ENCODE results near the gene ACTL9. TPM values are rescaled to one million over a fixed set of nuclear protein-coding genes. Genes with fewer than 3 reads are reported as not detected.

Gene ACTL9
- total and polyA plus RNA-seq, 10 donors, result not detected

DNA sequence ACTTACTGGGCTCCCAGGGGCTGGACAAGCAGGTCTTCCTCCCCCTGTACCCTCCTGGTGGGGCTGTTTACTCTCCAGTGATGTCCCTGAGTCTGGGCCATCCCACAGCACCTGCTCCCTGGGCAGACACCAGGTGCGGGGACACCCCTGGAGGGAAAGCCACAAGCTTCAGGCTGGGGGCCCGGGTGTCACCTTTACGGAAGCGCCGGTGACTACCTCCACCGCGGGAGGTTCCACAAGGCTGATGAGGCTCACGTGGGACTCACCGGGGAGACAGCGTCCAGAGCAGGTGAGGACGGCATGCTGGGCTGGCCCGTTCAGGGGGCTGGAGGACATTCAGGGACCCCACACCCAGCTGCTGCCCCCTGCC is 43.3 kb downstream of the ACTL9 start:
- DNase-seq, result no peak
- Histone ChIP-seq H3K4me3 (no peak overlapping the region), H3K4me1 (peaks cover 3 to 23% (median 14%) of the 10 kb centered on the region in 6 donors), H3K27me3 (replicated peaks in 1 of 7) (peaks cover 0 to 29% (median 0%) of the 10 kb centered on the region in 7 donors), H3K9me3 (no peaks in the 10 kb centered on the region), H3K27ac (no peak overlapping the region), H3K36me3 (no peaks in the 10 kb centered on the region)
- 35 to 53% (median 42%) methylated on average over 1 to 12 of the region's 12 CpGs for WGBS, 5 donors
- TF ChIP-seq, protein P1, sequence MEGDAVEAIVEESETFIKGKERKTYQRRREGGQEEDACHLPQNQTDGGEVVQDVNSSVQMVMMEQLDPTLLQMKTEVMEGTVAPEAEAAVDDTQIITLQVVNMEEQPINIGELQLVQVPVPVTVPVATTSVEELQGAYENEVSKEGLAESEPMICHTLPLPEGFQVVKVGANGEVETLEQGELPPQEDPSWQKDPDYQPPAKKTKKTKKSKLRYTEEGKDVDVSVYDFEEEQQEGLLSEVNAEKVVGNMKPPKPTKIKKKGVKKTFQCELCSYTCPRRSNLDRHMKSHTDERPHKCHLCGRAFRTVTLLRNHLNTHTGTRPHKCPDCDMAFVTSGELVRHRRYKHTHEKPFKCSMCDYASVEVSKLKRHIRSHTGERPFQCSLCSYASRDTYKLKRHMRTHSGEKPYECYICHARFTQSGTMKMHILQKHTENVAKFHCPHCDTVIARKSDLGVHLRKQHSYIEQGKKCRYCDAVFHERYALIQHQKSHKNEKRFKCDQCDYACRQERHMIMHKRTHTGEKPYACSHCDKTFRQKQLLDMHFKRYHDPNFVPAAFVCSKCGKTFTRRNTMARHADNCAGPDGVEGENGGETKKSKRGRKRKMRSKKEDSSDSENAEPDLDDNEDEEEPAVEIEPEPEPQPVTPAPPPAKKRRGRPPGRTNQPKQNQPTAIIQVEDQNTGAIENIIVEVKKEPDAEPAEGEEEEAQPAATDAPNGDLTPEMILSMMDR (IDR thresholded peaks at IDR 0.05 in 8 of 11, conservative IDR thresholded peaks at IDR 0.05 in 3 of 11), result no peak
- TF ChIP-seq POLR2AphosphoS5 (IDR thresholded peaks at IDR 0.05) (no peak), POLR2A (IDR thresholded peaks at IDR 0.05) (no peak)
- intact Hi-C loops (cut with DNase I; ENCODE audit: low total_unique reads), result loop anchor here (5.0 kb wide), 2 partner anchors 37 to 422 kb away; no protein-coding TSS in a partner anchor

DNA sequence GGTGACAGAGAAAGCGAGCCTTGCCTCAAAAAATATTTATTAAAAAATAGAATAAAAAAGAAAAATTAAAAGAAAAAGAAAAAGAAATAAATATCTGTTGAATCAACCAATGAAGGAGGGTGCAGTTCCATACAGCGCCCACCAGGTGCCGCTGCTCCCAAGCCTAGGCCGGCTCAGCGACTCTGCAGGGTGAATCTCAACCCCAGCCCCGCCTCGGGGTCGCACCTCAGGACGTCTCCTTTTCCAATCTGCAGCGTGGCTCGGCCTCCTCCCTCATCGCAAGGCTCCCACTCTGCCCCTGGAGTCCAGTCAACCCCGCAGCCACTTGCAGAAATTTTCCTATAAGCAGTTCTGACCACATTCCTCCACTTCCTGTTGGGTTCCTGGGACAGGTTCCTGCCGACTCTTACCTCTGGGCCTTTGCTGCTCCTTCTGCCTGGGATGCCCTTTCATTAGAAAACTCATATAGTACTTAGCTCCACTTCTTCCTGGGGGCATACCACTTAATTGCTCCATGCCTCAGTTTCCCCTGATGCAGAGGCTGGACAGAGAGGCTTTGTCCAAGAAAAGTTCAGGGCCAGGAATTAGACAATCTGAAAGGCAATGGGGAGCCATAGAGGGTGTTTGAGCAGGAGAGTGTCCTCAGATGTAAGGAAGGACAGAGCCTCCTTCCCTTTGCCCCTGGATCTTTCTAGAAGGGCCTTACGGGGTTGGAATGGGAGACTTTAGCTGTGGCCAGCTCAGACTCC is 43.8 kb downstream of the ACTL9 start:
- Histone ChIP-seq H3K27ac (no peak overlapping the region), H3K4me3 (peak overlapping the region in 2 of 8 donors; percentile 24 to 53), H3K9me3 (no peaks in the 10 kb centered on the region), H3K27me3 (replicated peaks in 1 of 7) (peaks cover 0 to 26% (median 0%) of the 10 kb centered on the region in 7 donors), H3K36me3 (no peaks in the 10 kb centered on the region), H3K4me1 (peaks cover 3 to 29% (median 15%) of the 10 kb centered on the region in 6 donors)
- WGBS, 5 donors, result 4 to 6% (median 5%) methylated on average over 15 of the region's 15 CpGs
- intact Hi-C loops (cut with DNase I; ENCODE audit: low total_unique reads), result loop anchor here (5.0 kb wide), 2 partner anchors 38 to 423 kb away; no protein-coding TSS in a partner anchor
- TF ChIP-seq, protein P1 (IDR thresholded peaks at IDR 0.05 in 8 of 11, conservative IDR thresholded peaks at IDR 0.05 in 3 of 11), result peak; percentile 75 to 99 (median 94)
- peak in 1 of 3 donors; percentile 10 for TF ChIP-seq POLR2AphosphoS5 (IDR thresholded peaks at IDR 0.05)
- no peak for TF ChIP-seq POLR2A (IDR thresholded peaks at IDR 0.05)
- peak; percentile 90 for DNase-seq

DNA sequence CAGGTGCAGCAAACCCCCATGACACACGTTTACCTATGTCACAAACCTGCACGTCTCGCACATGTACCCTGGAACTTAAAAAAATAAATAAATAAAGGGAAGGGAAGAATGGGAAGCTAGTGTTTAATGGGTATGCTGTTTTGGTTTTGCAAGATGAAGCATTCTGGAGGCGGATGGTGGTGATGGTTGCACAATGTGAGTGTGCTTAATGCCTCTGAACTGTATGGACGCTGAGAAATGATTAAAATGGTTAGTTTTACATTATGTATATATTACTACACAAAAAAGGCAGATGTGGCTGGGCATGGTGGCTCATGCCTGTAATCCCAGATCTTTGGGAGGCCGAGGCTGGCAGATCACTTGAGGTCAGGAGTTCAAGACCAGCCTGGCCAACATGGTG is 50.4 kb downstream of the ACTL9 start:
- Histone ChIP-seq H3K27ac (peak overlapping the region in 4 of 8 donors; percentile 5 to 62 (median 39)), H3K27me3 (replicated peaks in 1 of 7) (peaks cover 0 to 27% (median 0%) of the 10 kb centered on the region in 7 donors), H3K4me1 (peaks cover 0 to 48% (median 10%) of the 10 kb centered on the region in 6 donors), H3K36me3 (no peaks in the 10 kb centered on the region), H3K4me3 (no peak overlapping the region), H3K9me3 (no peaks in the 10 kb centered on the region)
- WGBS, 5 donors, result 42 to 78% (median 58%) methylated on average over 6 of the region's 6 CpGs
- TF ChIP-seq POLR2A (IDR thresholded peaks at IDR 0.05) (no peak), POLR2AphosphoS5 (IDR thresholded peaks at IDR 0.05) (no peak)
- TF ChIP-seq, protein P1 (IDR thresholded peaks at IDR 0.05 in 8 of 11, conservative IDR thresholded peaks at IDR 0.05 in 3 of 11), result no peak
- DNase-seq, result no peak
- intact Hi-C loops (cut with DNase I; ENCODE audit: low total_unique reads), result no loop called here

Other genes with a start within 250 kb of the ACTL9 start
- 10 to 100 TPM in 6 of 7 donors, 1 to 10 TPM in 1; 7.1 to 36.5 (median 15.1) TPM for gene PRAM1, start 196.2 kb downstream of the ACTL9 start, total RNA-seq
- 10 to 100 TPM in 2 of 3 donors, 1 to 10 TPM in 1; 2.4 to 23.0 (median 22.0) TPM for gene PRAM1, start 196.2 kb downstream of the ACTL9 start, polyA plus RNA-seq
- gene ZNF414, start 184.6 kb downstream of the ACTL9 start, total RNA-seq, result 10 to 100 TPM; 12.0 to 31.0 (median 26.6) TPM
- 10 to 100 TPM; 12.7 to 31.7 (median 15.8) TPM for gene ZNF414, start 184.6 kb downstream of the ACTL9 start, polyA plus RNA-seq
- 100 to 1,000 TPM; 167 to 423 (median 234) TPM for gene MYO1F, start 121.4 kb downstream of the ACTL9 start, total RNA-seq
- gene MYO1F, start 121.4 kb downstream of the ACTL9 start, polyA plus RNA-seq, result 10 to 100 TPM; 22.1 to 88.8 (median 55.0) TPM
- 10 to 100 TPM in 6 of 7 donors, 1 to 10 TPM in 1; 9.2 to 33.8 (median 20.2) TPM for gene ADAMTS10, start 88.1 kb downstream of the ACTL9 start, total RNA-seq
- 10 to 100 TPM in 2 of 3 donors, 1 to 10 TPM in 1; 7.8 to 22.4 (median 10.5) TPM for gene ADAMTS10, start 88.1 kb downstream of the ACTL9 start, polyA plus RNA-seq
- gene NFILZ, start 68.2 kb downstream of the ACTL9 start, total RNA-seq, result not detected
- gene NFILZ, start 68.2 kb downstream of the ACTL9 start, polyA plus RNA-seq, result not detected
- gene OR2Z1, start 22.8 kb upstream of the ACTL9 start, total RNA-seq, result not detected
- gene OR2Z1, start 22.8 kb upstream of the ACTL9 start, polyA plus RNA-seq, result not detected
- 10 to 100 TPM; 20.0 to 27.7 (median 22.5) TPM for gene ZNF558, start 133.5 kb upstream of the ACTL9 start, total RNA-seq
- 10 to 100 TPM; 13.1 to 14.1 (median 13.2) TPM for gene ZNF558, start 133.5 kb upstream of the ACTL9 start, polyA plus RNA-seq
- gene MBD3L1, start 133.6 kb upstream of the ACTL9 start, total RNA-seq, result not detected
- not detected for gene MBD3L1, start 133.6 kb upstream of the ACTL9 start, polyA plus RNA-seq

All from spleen (tissue), 11 donors.